Keratinocyte (primary cell): ENCODE data around the gene RAB3IL1. TPM values are rescaled to one million over a fixed set of nuclear protein-coding genes. Genes with fewer than 3 reads are reported as not detected.

Experiments
- DNase-seq: peaks from one replicate; pipeline ENCODE4 v3.0.0-alpha.2; 2011; ENCODE audit warnings: low read depth, missing footprints, low spot score
- FAIRE-seq: peaks from 2 replicates; lab custom pipeline; 2011; peaks lifted over from hg19 to GRCh38; lab: Jason Lieb, UNC
- H2AFZ ChIP-seq: 2 replicates; pipeline ENCODE4 v1.6.0; 2012; ENCODE audit warnings: low read length, control low read depth, inconsistent platforms; ENCODE audit not compliant: control insufficient read depth
- H3K27ac ChIP-seq: 2 replicates; pipeline ENCODE4 v1.5.1; 2011; ENCODE audit warnings: low read length; ENCODE audit not compliant: control insufficient read depth, insufficient read depth
- H3K27me3 ChIP-seq: 3 replicates; pipeline ENCODE4 v1.6.0; 2011; ENCODE audit warnings: low read length; ENCODE audit not compliant: control insufficient read depth, insufficient read depth; ENCODE audit errors: extremely low read depth
- H3K36me3 ChIP-seq, 2 experiments: 2 replicates in 1 of 2; 3 replicates in 1 of 2; pipeline ENCODE4 v1.5.1; 2011; ENCODE audit warnings: low read length in 2 of 2, mild to moderate bottlenecking in 1 of 2; ENCODE audit not compliant: control insufficient read depth in 2 of 2, insufficient read depth in 2 of 2; ENCODE audit errors: extremely low read depth in 1 of 2
- H3K4me1 ChIP-seq: 3 replicates; pipeline ENCODE4 v1.5.1; 2011; ENCODE audit warnings: low read length; ENCODE audit not compliant: control insufficient read depth, insufficient read depth; ENCODE audit errors: extremely low read depth
- H3K4me2 ChIP-seq: 3 replicates; pipeline ENCODE4 v1.6.0; 2011; ENCODE audit warnings: low read depth, low read length; ENCODE audit not compliant: control insufficient read depth, insufficient read depth; ENCODE audit errors: extremely low read depth
- H3K4me3 ChIP-seq, 3 experiments: fragments of 200-600 bp in 1 of 3; sonication (generic) in 1 of 3; 2 replicates in 2 of 3; 3 replicates in 1 of 3; pipeline ENCODE4 v1.5.1; 2011 to 2016; ENCODE audit warnings: low read length in 3 of 3, mild to moderate bottlenecking in 3 of 3, control low read depth in 2 of 3, inconsistent platforms in 1 of 3, low read depth in 1 of 3, mixed read lengths in 1 of 3, mixed run types in 1 of 3, moderate library complexity in 1 of 3; ENCODE audit not compliant: control insufficient read depth in 2 of 3, insufficient read depth in 2 of 3; ENCODE audit errors: extremely low read depth in 1 of 3
- H3K79me2 ChIP-seq: 2 replicates; pipeline ENCODE4 v1.6.0; 2012; ENCODE audit warnings: low read length; ENCODE audit not compliant: control insufficient read depth, insufficient read depth
- H3K9ac ChIP-seq: 3 replicates; pipeline ENCODE4 v1.6.0; 2011; ENCODE audit warnings: low read length; ENCODE audit not compliant: control insufficient read depth, insufficient read depth; ENCODE audit errors: extremely low read depth
- H3K9me1 ChIP-seq: 3 replicates; pipeline ENCODE4 v1.6.0; 2011; ENCODE audit warnings: low read length; ENCODE audit not compliant: control insufficient read depth, insufficient read depth; ENCODE audit errors: extremely low read depth
- H3K9me3 ChIP-seq: 2 replicates; pipeline ENCODE4 v1.5.1; 2012; ENCODE audit warnings: low read depth, low read length; ENCODE audit not compliant: control insufficient read depth
- H4K20me1 ChIP-seq: 3 replicates; pipeline ENCODE4 v1.6.0; 2011; ENCODE audit warnings: low read length; ENCODE audit not compliant: control insufficient read depth, insufficient read depth; ENCODE audit errors: extremely low read depth
- EZH2 ChIP-seq: IDR thresholded peaks from one replicate; pipeline ENCODE4 v1.6.1; 2012; ENCODE audit warnings: inconsistent platforms, mild to moderate bottlenecking, low read length, moderate library complexity
- dilution Hi-C: fragments of 300-500 bp; cut with MboI; formaldehyde crosslinking; loops from one replicate; pipeline ENCODE4 v1.7.0; 2020; ENCODE audit warnings: low sequenced_read_pairs; ENCODE audit not compliant: extremely low pct_ligation_motif_present
- polyA plus RNA-seq, 5 experiments: library from polyadenylated mRNA; depleted of rRNA in 3 of 5; stranded (reverse) in 3 of 5; stranded (forward) in 1 of 5; unstranded in 1 of 5; fragments of >200 nt; gene quantifications; 1 replicate in 1 of 5; 2 replicates in 3 of 5; 3 replicates in 1 of 5; pipeline versions ENCODE4 v1.2.1 to v1.2.3, GENCODE V29; 2011 to 2012; ENCODE audit warnings: missing spikeins in 2 of 5, low read depth in 1 of 5, low replicate concordance in 1 of 5
- TF ChIP-seq, protein P1 (sequence below), 3 experiments: IDR thresholded peaks in 1 of 3; conservative IDR thresholded peaks in 1 of 3; optimal IDR thresholded peaks in 1 of 3; 2 replicates in 2 of 3; 3 replicates in 1 of 3; pipeline versions ENCODE3 to v1.5.1; 2011; ENCODE audit warnings: low read length in 3 of 3, mild to moderate bottlenecking in 3 of 3, moderate library complexity in 2 of 3, control low read depth in 1 of 3, inconsistent platforms in 1 of 3; ENCODE audit not compliant: insufficient read depth in 2 of 3; ENCODE audit errors: extremely low read depth in 1 of 3

Gene RAB3IL1
- polyA plus RNA-seq, 1 donor (not counting 4 experiments of a cell fraction or from before 2014, with no cell fraction given) = 0.31 TPM

DNA sequence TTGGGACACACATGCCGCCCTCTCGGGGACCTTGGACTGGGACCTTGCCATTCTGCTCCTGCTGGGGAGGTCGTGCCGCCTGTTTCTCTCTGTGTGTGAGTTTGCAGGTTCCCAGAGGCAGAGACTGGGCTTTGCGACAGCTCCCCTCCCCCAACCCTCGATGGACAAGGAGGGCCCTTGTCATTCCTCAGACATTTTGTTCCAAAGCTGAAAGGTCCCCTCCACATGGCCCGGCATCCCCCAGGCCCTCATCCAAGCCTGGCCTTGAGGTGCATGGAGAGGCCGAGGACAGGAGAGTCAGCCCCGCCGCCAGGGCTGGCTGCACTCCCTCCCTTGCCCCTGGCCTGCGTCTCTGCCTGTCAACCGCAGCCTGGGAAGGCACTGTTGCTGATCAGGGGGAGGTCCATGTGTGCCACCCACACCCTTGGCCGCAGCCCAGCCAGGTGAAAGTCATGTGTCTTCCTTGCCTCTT lies 63.6 kb downstream of the RAB3IL1 start:
- Histone ChIP-seq H3K9ac (no peak overlapping the region), H3K4me2 (no peak overlapping the region), H3K79me2 (no peaks in the 10 kb centered on the region), H3K9me3 (no peaks in the 10 kb centered on the region), H3K9me1 (no peaks in the 10 kb centered on the region), H3K27me3 (no peaks in the 10 kb centered on the region), H3K27ac (no peak overlapping the region), H4K20me1 (no peaks in the 10 kb centered on the region), H3K4me3 (no peak overlapping the region), H3K36me3 (peaks cover 29 to 45% of the 10 kb centered on the region in 2 experiments), H2AFZ (no peak overlapping the region), H3K4me1 (no peaks in the 10 kb centered on the region)
- DNase-seq = no peak
- dilution Hi-C loops = no loop called here
- no peak for FAIRE-seq
- no peak for TF ChIP-seq EZH2
- TF ChIP-seq, protein P1, sequence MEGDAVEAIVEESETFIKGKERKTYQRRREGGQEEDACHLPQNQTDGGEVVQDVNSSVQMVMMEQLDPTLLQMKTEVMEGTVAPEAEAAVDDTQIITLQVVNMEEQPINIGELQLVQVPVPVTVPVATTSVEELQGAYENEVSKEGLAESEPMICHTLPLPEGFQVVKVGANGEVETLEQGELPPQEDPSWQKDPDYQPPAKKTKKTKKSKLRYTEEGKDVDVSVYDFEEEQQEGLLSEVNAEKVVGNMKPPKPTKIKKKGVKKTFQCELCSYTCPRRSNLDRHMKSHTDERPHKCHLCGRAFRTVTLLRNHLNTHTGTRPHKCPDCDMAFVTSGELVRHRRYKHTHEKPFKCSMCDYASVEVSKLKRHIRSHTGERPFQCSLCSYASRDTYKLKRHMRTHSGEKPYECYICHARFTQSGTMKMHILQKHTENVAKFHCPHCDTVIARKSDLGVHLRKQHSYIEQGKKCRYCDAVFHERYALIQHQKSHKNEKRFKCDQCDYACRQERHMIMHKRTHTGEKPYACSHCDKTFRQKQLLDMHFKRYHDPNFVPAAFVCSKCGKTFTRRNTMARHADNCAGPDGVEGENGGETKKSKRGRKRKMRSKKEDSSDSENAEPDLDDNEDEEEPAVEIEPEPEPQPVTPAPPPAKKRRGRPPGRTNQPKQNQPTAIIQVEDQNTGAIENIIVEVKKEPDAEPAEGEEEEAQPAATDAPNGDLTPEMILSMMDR (optimal IDR thresholded peaks at IDR 0.05 in 1 of 3, IDR thresholded peaks at IDR 0.05 in 1 of 3, conservative IDR thresholded peaks at IDR 0.05 in 1 of 3; ENCODE audit: extremely low read depth in 1 of 3, insufficient read depth in 2 of 3, low read length in 3 of 3) = no peak

DNA sequence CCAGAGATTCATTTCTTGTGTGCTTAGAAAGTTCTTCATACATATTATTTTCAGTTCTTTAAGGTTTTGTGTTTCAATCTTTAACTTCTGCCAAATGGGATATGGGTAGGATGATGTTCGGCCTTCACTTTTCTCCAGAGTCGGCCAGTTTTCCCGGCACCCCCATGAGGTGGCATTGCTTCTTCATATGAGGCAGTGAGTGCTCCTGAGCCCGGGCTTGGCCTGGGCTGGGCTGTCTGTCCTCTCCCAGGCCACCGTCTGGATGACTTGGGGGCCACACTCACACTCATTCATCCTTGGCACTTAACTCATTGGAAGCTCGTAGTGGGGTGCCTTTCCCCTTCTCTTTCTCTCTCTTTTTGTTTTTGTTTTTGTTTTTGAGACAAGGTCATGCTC lies 65.5 kb downstream of the RAB3IL1 start:
- dilution Hi-C loops = no loop called here
- DNase-seq (no peak), FAIRE-seq (no peak)

More for the DNA sequence above, 65.5 kb downstream of the RAB3IL1 start:
- TF ChIP-seq, protein P1 (optimal IDR thresholded peaks at IDR 0.05 in 1 of 3, IDR thresholded peaks at IDR 0.05 in 1 of 3, conservative IDR thresholded peaks at IDR 0.05 in 1 of 3; ENCODE audit: extremely low read depth in 1 of 3, insufficient read depth in 2 of 3, low read length in 3 of 3) = no peak
- TF ChIP-seq EZH2 = no peak
- H3K27ac ChIP-seq = no peak overlapping the region
- H3K9me3 ChIP-seq = no peaks in the 10 kb centered on the region
- H2AFZ ChIP-seq = no peak overlapping the region
- no peaks in the 10 kb centered on the region for H3K9me1 ChIP-seq
- H3K9ac ChIP-seq = no peak overlapping the region
- H3K79me2 ChIP-seq = no peaks in the 10 kb centered on the region
- no peak overlapping the region for H3K4me2 ChIP-seq
- H4K20me1 ChIP-seq = peaks cover 2% of the 10 kb centered on the region
- peaks cover 29 to 49% of the 10 kb centered on the region in 2 experiments for H3K36me3 ChIP-seq
- no peaks in the 10 kb centered on the region for H3K4me1 ChIP-seq
- no peaks in the 10 kb centered on the region for H3K27me3 ChIP-seq
- no peak overlapping the region for H3K4me3 ChIP-seq
